Lung (tissue), 12 donors: ENCODE measurements around the gene SHMT1. TPM values are rescaled to one million over a fixed set of nuclear protein-coding genes. Genes with fewer than 3 reads are reported as not detected.
A peak's percentile ranks its signal among the peaks of the same experiment; 100 is the strongest.

Source experiments
- ATAC-seq: fragments of 200-7000 bp; cut with Tn5 transposase; one replicate; pipeline ENCODE4 v1.9.1; 2020; ENCODE audit warnings: moderate number of reproducible peaks; ENCODE audit not compliant: insufficient read depth, low FRiP score
- DNase-seq, 3 donors: peaks; one replicate each; pipeline ENCODE4 v3.0.0-alpha.2; 2013 to 2017
- H3K27ac ChIP-seq, 2 donors: one replicate each; pipeline ENCODE4 v1.5.1; 2013; ENCODE audit warnings: mild to moderate bottlenecking in 2 of 2, moderate library complexity in 2 of 2, control low read depth in 1 of 2, inconsistent platforms in 1 of 2, low read depth in 1 of 2, low read length in 1 of 2
- H3K27me3 ChIP-seq, 3 donors: one replicate each; pipeline ENCODE4 v1.5.1; 2013; ENCODE audit warnings: low read length in 2 of 3; ENCODE audit not compliant: control insufficient read depth in 3 of 3, insufficient read depth in 3 of 3
- H3K36me3 ChIP-seq, 4 donors: one replicate each; pipeline ENCODE4 v1.5.1; 2013; ENCODE audit warnings: low read length in 4 of 4, mild to moderate bottlenecking in 1 of 4, moderate library complexity in 1 of 4; ENCODE audit not compliant: control insufficient read depth in 4 of 4, insufficient read depth in 4 of 4
- H3K4me1 ChIP-seq, 5 donors: one replicate each; pipeline ENCODE4 v1.5.1; 2013; ENCODE audit warnings: low read length in 5 of 5, mild to moderate bottlenecking in 2 of 5, moderate library complexity in 1 of 5; ENCODE audit not compliant: control insufficient read depth in 5 of 5, insufficient read depth in 5 of 5
- H3K4me3 ChIP-seq: one replicate; pipeline ENCODE4 v1.5.1; 2013; ENCODE audit warnings: mild to moderate bottlenecking, control low read depth, moderate library complexity
- H3K9ac ChIP-seq, 2 donors: one replicate each; pipeline ENCODE4 v1.5.1; 2013; ENCODE audit warnings: low read length in 2 of 2, control low read depth in 1 of 2; ENCODE audit not compliant: insufficient read depth in 1 of 2
- H3K9me3 ChIP-seq, 4 donors: one replicate each; pipeline ENCODE4 v1.5.1; 2013; ENCODE audit warnings: low read length in 3 of 4, mild to moderate bottlenecking in 1 of 4, moderate library complexity in 1 of 4; ENCODE audit not compliant: control insufficient read depth in 4 of 4, insufficient read depth in 3 of 4
- CTCF ChIP-seq: IDR thresholded peaks from 2 replicates; pipeline ENCODE4 v1.5.1; 2012; ENCODE audit warnings: mild to moderate bottlenecking; ENCODE audit errors: control extremely low read depth, extremely low read depth
- WGBS, 2 donors: extraction: QIAGEN DNeasy Blood & Tissue Kit; methylation state at CpG; one replicate each; pipeline ENCODE4 v1.1.7; 2013; 5-methylcytosine and 5-hydroxymethylcytosine counted together
- polyA plus RNA-seq, 2 donors: library from polyadenylated mRNA; stranded (reverse); fragments of 200-250 nt; gene quantifications; one replicate each; pipeline ENCODE4 v1.2.1, GENCODE V29; 2013
- total RNA-seq, 2 donors: library from RNA; depleted of rRNA in 1 of 2; stranded (reverse); fragments of >200 nt in 1 of 2; gene quantifications; one replicate each; pipeline ENCODE4 v1.2.1, GENCODE V29; 2014 to 2021
- donor health status: control.
- donor health status: control.
- donor health status: Bipolar disorder and iron deficiency.
- donor health status: healthy.
- donor health status: DM: yes; HTN: yes; CAD: no.

SHMT1 gene
- total and polyA plus RNA-seq, 4 donors = 14.2 to 42.3 (median 25.3) TPM

DNA sequence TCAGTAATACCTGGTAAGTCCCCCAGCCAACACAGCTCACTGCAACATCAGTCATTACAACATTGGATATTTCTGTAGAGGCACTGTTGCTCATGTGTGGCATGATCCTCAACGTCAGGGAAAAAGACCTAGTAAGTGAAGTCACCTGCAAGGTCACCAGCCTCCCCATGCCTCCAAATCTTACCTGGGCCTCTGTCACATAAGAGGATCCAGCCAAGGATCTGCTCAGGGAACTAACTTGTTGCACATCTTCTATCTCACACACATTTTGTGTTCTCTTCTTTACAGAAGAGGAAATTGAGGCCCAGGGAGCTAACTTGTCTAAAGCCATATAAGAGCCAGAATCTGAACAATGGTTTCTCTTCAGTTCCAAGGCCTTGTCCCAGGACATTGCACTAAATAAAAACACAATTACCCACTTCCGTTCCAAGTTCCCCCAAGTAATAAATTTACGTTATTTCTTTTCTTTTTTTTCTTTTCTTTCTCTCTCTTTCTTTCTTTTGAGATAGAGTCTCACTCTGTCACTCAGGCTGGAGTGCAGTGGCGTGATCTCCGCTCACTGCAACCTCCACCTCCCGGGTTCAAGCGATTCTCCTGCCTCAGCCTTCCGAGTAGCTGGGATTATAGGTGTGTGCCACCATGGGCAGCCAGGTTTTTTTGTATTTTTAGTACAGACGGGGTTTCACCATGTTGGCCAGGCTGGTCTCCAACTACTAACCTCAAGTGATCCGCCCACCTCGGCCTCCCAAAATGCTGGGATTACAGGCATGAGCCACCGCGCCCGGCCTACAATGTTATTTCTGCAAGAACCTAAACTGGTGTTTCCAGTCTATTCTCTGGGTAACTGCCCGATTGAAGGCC, 1.3 kb downstream of the SHMT1 start:
- H3K4me3 ChIP-seq = no peak overlapping the region
- H3K36me3 ChIP-seq = peaks cover 0 to 2% (median under 1%) of the 10 kb centered on the region in 4 donors
- TF ChIP-seq CTCF = no peak
- DNase-seq (no peak), ATAC-seq (no peak)
- no peaks in the 10 kb centered on the region for H3K27me3 ChIP-seq
- peaks cover 0 to 8% (median 0%) of the 10 kb centered on the region in 5 donors for H3K4me1 ChIP-seq
- 62 to 69% methylated on average over 15 of the region's 15 CpGs for WGBS, 2 donors
- H3K27ac ChIP-seq = no peak overlapping the region
- no peaks in the 10 kb centered on the region for H3K9me3 ChIP-seq
- peak overlapping the region in 1 of 2 donors; percentile 78 for H3K9ac ChIP-seq

DNA sequence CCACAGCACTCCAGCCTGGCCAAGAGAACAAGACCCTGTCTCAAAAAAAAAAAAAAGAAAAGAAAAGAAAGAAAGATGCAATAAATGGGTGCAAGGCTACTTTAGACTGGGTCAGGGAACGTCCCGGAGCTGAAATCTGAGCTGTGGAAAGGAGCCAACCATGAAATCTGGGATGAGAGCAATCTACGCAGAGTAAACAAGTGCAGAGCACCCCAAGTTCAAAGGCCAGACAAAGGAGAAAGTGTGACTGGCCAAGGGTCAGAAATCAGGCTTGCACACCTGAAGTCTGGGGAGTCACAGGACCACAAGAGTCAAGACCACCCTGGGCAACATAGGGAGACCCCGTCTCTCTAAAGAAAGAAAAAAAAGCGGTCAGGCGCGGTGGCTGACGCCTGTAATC, 2.8 kb downstream of the SHMT1 start:
- Histone ChIP-seq H3K9ac (no peak overlapping the region), H3K27ac (no peak overlapping the region), H3K4me1 (peaks cover 0 to 8% (median 0%) of the 10 kb centered on the region in 5 donors), H3K36me3 (peaks cover 0 to 2% (median under 1%) of the 10 kb centered on the region in 4 donors), H3K4me3 (no peak overlapping the region), H3K9me3 (no peaks in the 10 kb centered on the region), H3K27me3 (no peaks in the 10 kb centered on the region)
- ATAC-seq (no peak), DNase-seq (no peak)
- TF ChIP-seq CTCF = no peak
- 90 to 91% methylated on average over 8 of the region's 8 CpGs for WGBS, 2 donors

GRCh38 chr17:18356624-18357023, 6.7 kb downstream of the SHMT1 start:
- DNase-seq = peak in 1 of 3 donors; percentile 40
- TF ChIP-seq CTCF = no peak
- no peak for ATAC-seq
- Histone ChIP-seq H3K36me3 (peaks cover 4 to 8% (median 6%) of the 10 kb centered on the region in 4 donors), H3K27ac (peak overlapping the region in 1 of 2 donors; percentile 47), H3K27me3 (no peaks in the 10 kb centered on the region), H3K4me3 (no peak overlapping the region), H3K9me3 (no peaks in the 10 kb centered on the region), H3K4me1 (peaks cover 0 to 2% (median 0%) of the 10 kb centered on the region in 5 donors), H3K9ac (no peak overlapping the region)
- 70 to 73% methylated on average over 10 of the region's 10 CpGs for WGBS, 2 donors
